ENCODE results near the gene DNMBP. TPM values are rescaled to one million over a fixed set of nuclear protein-coding genes. Genes with fewer than 3 reads are reported as not detected.

DNMBP gene
- total and polyA plus RNA-seq, 8 donors: 14.8 to 43.9 (median 37.2) TPM

- Histone ChIP-seq H3K27me3 (no peaks in the 10 kb centered on the region), H3K9me3 (no peaks in the 10 kb centered on the region), H3K4me1 (peaks cover 6 to 40% of the 10 kb centered on the region in 2 donors), H3K27ac (no peak overlapping the region), H3K36me3 (no peaks in the 10 kb centered on the region), H3K4me3 (no peak overlapping the region)
- intact Hi-C loops (cut with DNase I): no loop called here
- DNase-seq (no peak), ATAC-seq (no peak)
- no peak for TF ChIP-seq CTCF (IDR thresholded peaks at IDR 0.05)
Measured at GRCh38 chr10:99998889-99999288, 10.9 kb downstream of the DNMBP start.

GRCh38 chr10:99996671-99997648, 12.8 kb downstream of the DNMBP start:
- Histone ChIP-seq H3K4me3 (no peak overlapping the region), H3K27ac (peak overlapping the region in 1 of 2 donors; percentile 24), H3K27me3 (no peaks in the 10 kb centered on the region), H3K4me1 (peaks cover 6 to 42% of the 10 kb centered on the region in 2 donors), H3K9me3 (no peaks in the 10 kb centered on the region), H3K36me3 (no peaks in the 10 kb centered on the region)
- intact Hi-C loops (cut with DNase I): no loop called here
- ATAC-seq (no peak), DNase-seq (no peak)
- TF ChIP-seq CTCF (IDR thresholded peaks at IDR 0.05): no peak

- Histone ChIP-seq H3K27ac (peak overlapping the region in 1 of 2 donors; percentile 86), H3K4me1 (peaks cover 6 to 46% of the 10 kb centered on the region in 2 donors), H3K36me3 (no peaks in the 10 kb centered on the region), H3K27me3 (no peaks in the 10 kb centered on the region), H3K4me3 (no peak overlapping the region), H3K9me3 (no peaks in the 10 kb centered on the region)
- TF ChIP-seq CTCF (IDR thresholded peaks at IDR 0.05): no peak
- DNase-seq (no peak), ATAC-seq (no peak)
- intact Hi-C loops (cut with DNase I): no loop called here
Measured at GRCh38 chr10:99995713-99996112, 14.0 kb downstream of the DNMBP start.

- no peaks in the 10 kb centered on the region for H3K9me3 ChIP-seq
- H3K36me3 ChIP-seq: no peaks in the 10 kb centered on the region
- H3K27me3 ChIP-seq: no peaks in the 10 kb centered on the region
- H3K4me1 ChIP-seq: peaks cover 6 to 46% of the 10 kb centered on the region in 2 donors
- no peak overlapping the region for H3K4me3 ChIP-seq
- TF ChIP-seq CTCF (IDR thresholded peaks at IDR 0.05): no peak
- ATAC-seq (no peak), DNase-seq (no peak)
- peak overlapping the region in 1 of 2 donors; percentile 86 for H3K27ac ChIP-seq
- intact Hi-C loops (cut with DNase I): no loop called here
Measured at GRCh38 chr10:99995269-99995668, 14.5 kb downstream of the DNMBP start.

GRCh38 chr10:99994801-99995200, 14.9 kb downstream of the DNMBP start:
- Histone ChIP-seq H3K4me1 (peaks cover 6 to 46% of the 10 kb centered on the region in 2 donors), H3K27ac (peak overlapping the region; percentile 49 to 86), H3K9me3 (no peaks in the 10 kb centered on the region), H3K27me3 (no peaks in the 10 kb centered on the region), H3K4me3 (no peak overlapping the region), H3K36me3 (no peaks in the 10 kb centered on the region)
- ATAC-seq (no peak), DNase-seq (no peak)
- intact Hi-C loops (cut with DNase I): no loop called here
- no peak for TF ChIP-seq CTCF (IDR thresholded peaks at IDR 0.05)
